Skeletal muscle satellite cell (primary cell): ENCODE measurements around the gene COL26A1.
A peak's percentile ranks its signal among the peaks of the same experiment; 100 is the strongest.

Source experiments
- H3K27me3 ChIP-seq: 2 replicates; pipeline ENCODE4 v1.7.0; 2013; ENCODE audit warnings: low read length; ENCODE audit not compliant: control insufficient read depth, insufficient read depth
- H3K36me3 ChIP-seq: 2 replicates; pipeline ENCODE4 v1.7.0; 2013; ENCODE audit warnings: mild to moderate bottlenecking, control low read depth, low read length; ENCODE audit not compliant: insufficient read depth
- H3K4me1 ChIP-seq: 2 replicates; pipeline ENCODE4 v1.7.0; 2013; ENCODE audit warnings: low read length; ENCODE audit not compliant: control insufficient read depth, insufficient read depth
- H3K4me2 ChIP-seq: 2 replicates; pipeline ENCODE4 v1.7.0; 2013; ENCODE audit warnings: mild to moderate bottlenecking, low read length
- H3K4me3 ChIP-seq: 2 replicates; pipeline ENCODE4 v1.7.0; 2013; ENCODE audit warnings: low read length
- H3K9ac ChIP-seq: 2 replicates; pipeline ENCODE4 v1.7.0; 2013; ENCODE audit warnings: mild to moderate bottlenecking, low read depth, low read length, moderate library complexity
- H3K9me3 ChIP-seq: replicated peaks from 2 replicates; pipeline ENCODE4 v1.7.0; 2013; ENCODE audit warnings: mild to moderate bottlenecking, control low read depth, low read length

COL26A1 gene

DNA sequence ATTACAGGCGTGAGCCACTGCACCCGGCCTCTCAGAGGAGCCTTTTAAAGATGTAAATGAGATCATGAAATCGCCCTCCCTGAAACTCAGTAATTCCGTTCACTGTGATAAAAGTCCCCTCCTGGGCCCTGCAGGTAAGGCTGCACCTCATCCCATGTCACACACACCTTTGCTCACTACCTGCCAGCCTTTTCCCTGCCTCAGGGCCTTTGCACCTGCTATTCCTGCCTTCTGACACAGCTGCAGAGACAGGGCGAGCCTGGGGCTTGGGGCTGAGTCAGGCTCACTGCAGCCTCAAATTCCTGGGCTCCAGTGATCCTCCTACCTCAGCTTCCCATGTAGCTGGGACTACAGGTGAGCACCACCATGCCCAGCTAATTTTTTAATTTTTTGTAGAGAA is 147.6 kb downstream of the COL26A1 start:
- Histone ChIP-seq H3K4me1 (no peaks in the 10 kb centered on the region), H3K9ac (no peak overlapping the region), H3K4me2 (no peak overlapping the region), H3K4me3 (no peak overlapping the region), H3K9me3 (no peaks in the 10 kb centered on the region), H3K27me3 (peaks cover 50% of the 10 kb centered on the region), H3K36me3 (no peaks in the 10 kb centered on the region)

DNA sequence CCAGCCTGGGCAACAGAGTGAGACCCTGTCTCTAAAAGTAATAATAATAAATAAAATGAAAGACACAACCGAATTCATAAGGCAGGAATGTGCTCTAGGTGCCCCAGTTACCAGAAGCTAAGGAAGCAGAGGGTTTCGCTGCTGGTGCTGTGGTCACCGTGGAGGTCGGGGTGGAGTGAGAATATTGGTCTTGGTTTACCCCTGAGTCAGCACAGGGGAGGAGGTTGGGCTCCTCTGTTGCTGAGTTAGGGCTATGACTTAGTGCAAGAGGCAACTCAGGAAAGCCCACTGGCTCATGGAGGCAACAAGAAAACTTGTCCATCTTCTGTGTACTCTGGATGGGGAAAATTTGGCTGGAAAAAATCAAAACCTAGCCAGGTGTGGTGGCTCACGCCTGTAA is 149.3 kb downstream of the COL26A1 start:
- no peak overlapping the region for H3K4me3 ChIP-seq
- no peak overlapping the region for H3K9ac ChIP-seq
- no peaks in the 10 kb centered on the region for H3K4me1 ChIP-seq
- peaks cover 49% of the 10 kb centered on the region for H3K27me3 ChIP-seq
- H3K9me3 ChIP-seq, result no peaks in the 10 kb centered on the region
- H3K36me3 ChIP-seq, result no peaks in the 10 kb centered on the region
- H3K4me2 ChIP-seq, result no peak overlapping the region

DNA sequence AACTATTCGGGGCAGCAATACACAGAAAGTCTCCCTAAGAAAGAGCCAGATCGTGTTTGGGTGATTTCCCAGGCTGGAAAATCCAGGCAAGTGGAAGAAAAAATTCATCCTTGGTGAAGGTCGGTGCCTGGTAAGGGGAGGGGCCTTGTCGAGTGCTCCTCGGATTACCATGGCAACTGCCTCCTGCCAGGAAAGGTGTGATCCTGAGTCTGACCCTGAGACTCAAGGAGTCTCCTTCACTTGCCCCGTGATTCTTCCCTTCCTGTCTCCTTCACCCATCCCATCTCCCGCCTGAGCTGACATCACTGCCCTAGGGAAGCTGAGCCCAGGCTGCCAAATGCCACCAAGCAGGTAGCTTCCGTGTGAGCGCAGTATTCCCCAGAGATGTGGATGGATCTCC is 154.2 kb downstream of the COL26A1 start:
- no peak overlapping the region for H3K4me3 ChIP-seq
- no peaks in the 10 kb centered on the region for H3K36me3 ChIP-seq
- H3K4me1 ChIP-seq, result no peaks in the 10 kb centered on the region
- H3K27me3 ChIP-seq, result peaks cover 68% of the 10 kb centered on the region
- no peaks in the 10 kb centered on the region for H3K9me3 ChIP-seq
- no peak overlapping the region for H3K4me2 ChIP-seq
- no peak overlapping the region for H3K9ac ChIP-seq

DNA sequence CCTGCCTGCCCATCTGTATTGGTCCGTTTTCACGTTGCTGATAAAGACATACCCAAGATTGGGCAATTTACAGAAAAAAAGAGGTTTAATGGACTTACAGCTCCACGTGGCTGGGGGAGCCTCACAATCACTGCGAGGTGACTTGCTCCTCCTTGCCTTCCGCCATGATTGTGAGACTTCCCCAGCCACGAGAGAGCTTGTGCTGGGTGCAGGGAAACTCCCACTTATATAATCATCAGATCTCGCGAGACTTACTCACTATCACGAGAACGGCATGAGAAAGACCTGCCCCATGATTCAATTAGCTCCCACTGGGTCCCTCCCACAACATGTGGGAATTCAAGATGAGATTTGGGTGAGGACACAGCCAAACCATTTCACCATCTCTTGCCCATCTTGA is 154.6 kb downstream of the COL26A1 start:
- Histone ChIP-seq H3K36me3 (no peaks in the 10 kb centered on the region), H3K4me3 (no peak overlapping the region), H3K4me2 (no peak overlapping the region), H3K9me3 (no peaks in the 10 kb centered on the region), H3K9ac (no peak overlapping the region), H3K27me3 (peaks cover 71% of the 10 kb centered on the region), H3K4me1 (no peaks in the 10 kb centered on the region)

DNA sequence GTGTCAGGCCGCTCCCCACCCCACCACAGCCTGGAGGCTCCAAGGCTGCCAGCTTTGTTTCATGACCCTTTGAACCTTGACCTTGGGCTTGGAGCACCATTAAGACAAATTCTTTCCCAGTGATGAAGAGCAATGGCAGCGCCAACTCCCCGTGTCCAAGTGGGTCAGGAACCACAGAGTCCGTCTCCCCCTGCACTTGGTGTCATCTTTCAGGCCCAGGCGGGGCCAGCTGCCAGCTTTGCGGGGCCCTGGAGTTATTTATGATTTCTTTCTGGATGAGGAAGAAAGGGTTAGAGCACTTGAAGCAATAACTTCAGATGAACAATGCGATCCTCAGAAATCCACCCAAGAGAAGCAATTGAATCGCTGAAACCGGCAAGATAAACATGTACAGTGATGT is 155.7 kb downstream of the COL26A1 start:
- Histone ChIP-seq H3K4me2 (no peak overlapping the region), H3K27me3 (peaks cover 73% of the 10 kb centered on the region), H3K36me3 (no peaks in the 10 kb centered on the region), H3K4me1 (no peaks in the 10 kb centered on the region), H3K9me3 (no peaks in the 10 kb centered on the region), H3K4me3 (no peak overlapping the region), H3K9ac (no peak overlapping the region)

DNA sequence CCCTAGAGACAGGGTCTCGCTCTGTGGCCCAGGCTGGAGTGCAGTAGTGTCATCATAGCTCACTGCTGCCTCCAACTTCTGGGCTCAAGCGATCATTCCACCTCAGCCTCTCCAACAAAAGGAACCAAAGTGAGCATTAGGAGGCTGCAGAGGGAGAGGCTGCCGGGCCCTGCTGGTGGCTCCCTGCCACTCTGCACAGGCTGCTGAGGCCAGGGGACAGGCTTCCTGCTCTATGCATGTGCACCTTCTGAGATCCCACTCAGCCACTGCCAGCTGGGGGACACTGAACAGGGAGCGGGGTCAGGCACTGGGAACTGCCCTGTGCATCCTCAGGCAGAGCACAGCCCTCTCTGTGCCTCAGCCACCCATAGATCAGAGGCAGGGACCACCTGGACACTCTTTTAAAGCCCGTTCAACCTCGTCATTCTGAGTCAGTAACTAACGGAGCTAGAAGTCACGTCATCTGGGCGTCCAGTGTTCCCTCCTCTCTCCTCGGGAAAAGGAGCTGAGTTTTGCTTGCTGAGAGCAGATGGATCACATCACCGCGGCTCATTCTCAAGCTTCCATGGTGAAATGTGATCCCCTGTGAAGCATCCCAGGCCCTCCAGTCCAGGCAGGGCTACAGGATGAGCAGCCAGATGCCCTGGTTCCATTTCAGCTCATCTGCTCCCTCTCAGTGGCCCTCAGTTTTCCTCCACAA is 156.8 kb downstream of the COL26A1 start:
- H3K4me3 ChIP-seq, result no peak overlapping the region
- H3K4me1 ChIP-seq, result no peaks in the 10 kb centered on the region
- H3K9ac ChIP-seq, result no peak overlapping the region
- H3K36me3 ChIP-seq, result no peaks in the 10 kb centered on the region
- H3K9me3 ChIP-seq, result no peaks in the 10 kb centered on the region
- peaks cover 65% of the 10 kb centered on the region for H3K27me3 ChIP-seq
- H3K4me2 ChIP-seq, result no peak overlapping the region

DNA sequence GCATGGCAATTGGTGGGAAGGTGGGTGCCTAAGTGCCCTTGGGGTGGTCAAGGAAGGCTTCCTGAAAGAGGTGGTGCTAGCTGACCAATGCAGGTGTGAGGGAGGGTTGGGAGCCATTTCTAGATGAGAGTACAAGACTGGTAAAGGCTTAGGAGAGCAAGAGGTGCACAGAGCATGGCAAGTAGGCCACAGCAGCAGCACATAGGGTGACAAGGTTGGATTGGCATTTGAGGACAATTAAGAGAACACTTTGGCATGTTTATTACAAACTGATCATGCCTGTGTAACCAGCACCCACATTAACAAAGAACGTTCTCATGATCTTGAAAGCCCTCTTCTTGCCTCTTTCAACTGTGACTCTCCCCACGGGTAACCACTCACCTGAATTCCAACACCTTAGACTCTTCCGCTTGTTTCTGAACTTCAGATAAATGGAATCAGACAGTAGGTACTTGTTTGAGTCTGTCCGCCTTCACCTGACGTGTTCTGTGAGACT is 158.8 kb downstream of the COL26A1 start:
- Histone ChIP-seq H3K36me3 (no peaks in the 10 kb centered on the region), H3K4me3 (no peak overlapping the region), H3K4me1 (no peaks in the 10 kb centered on the region), H3K27me3 (peaks cover 55% of the 10 kb centered on the region), H3K9me3 (no peaks in the 10 kb centered on the region), H3K4me2 (no peak overlapping the region), H3K9ac (no peak overlapping the region)

DNA sequence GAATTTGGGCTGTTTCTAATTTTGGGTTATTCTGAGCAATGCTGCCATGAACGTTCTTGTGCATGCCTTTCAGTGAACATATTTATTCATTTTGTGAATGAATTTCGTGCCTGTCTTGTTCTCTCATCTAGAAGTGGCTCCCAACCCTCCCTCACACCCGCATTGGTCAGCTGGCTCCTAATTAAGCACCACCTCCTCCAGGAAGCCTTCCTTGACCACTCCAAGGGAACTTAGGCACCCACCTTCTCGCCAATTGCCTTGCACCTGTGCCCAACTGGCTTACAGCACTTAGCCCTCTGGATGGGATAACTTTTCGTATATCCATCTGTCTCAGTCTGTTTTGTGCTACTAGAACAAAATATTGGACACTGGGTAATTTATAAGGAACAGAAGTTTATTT is 159.3 kb downstream of the COL26A1 start:
- no peaks in the 10 kb centered on the region for H3K9me3 ChIP-seq
- H3K27me3 ChIP-seq, result peaks cover 50% of the 10 kb centered on the region
- no peaks in the 10 kb centered on the region for H3K4me1 ChIP-seq
- no peak overlapping the region for H3K4me3 ChIP-seq
- H3K9ac ChIP-seq, result no peak overlapping the region
- H3K36me3 ChIP-seq, result no peaks in the 10 kb centered on the region
- H3K4me2 ChIP-seq, result no peak overlapping the region

DNA sequence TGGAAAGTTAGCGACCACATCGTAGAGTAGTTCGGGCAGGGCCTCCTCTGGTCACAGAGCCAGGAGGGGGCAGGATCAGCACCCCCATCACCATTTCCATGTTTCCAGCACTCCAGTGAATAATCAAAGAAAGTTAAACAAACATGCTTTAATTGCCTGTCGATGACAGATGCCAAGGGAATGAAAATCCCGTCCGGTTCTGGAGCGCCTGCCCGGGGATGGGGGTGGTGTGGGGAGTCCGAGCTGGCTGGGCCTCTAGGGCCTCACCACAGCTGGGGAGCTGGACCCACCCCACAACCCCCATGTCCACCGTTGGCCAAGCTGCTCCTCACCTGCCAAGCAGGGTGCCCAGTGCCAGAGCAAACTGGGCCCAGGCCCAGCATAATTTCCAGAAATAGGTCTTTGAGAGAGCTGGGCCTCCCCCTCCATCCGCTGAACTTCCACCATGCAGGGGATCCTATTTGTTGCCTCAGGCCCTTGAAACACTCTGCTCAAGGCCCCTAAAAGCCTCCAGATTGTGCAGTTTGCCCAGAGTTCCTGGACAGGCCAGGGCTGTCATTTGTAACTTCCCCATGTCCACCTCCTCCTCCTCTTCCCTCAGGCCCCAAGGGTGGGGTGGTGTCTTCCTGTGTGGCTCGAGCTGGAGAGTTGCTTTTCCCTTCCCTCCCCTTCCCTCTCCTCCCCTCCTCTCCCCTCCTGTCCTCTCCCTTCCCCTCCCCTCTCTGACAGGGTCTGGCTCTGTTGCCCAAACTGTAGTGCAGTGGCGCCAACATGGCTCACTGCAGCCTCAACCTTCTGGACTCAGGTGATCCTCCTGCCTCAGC is 165.4 kb downstream of the COL26A1 start:
- Histone ChIP-seq H3K4me2 (peak overlapping the region; percentile 27), H3K9ac (peak overlapping the region; percentile 9), H3K4me1 (peaks cover 8% of the 10 kb centered on the region), H3K27me3 (peaks cover 19% of the 10 kb centered on the region), H3K9me3 (peaks cover 3% of the 10 kb centered on the region), H3K4me3 (no peak overlapping the region), H3K36me3 (no peaks in the 10 kb centered on the region)

DNA sequence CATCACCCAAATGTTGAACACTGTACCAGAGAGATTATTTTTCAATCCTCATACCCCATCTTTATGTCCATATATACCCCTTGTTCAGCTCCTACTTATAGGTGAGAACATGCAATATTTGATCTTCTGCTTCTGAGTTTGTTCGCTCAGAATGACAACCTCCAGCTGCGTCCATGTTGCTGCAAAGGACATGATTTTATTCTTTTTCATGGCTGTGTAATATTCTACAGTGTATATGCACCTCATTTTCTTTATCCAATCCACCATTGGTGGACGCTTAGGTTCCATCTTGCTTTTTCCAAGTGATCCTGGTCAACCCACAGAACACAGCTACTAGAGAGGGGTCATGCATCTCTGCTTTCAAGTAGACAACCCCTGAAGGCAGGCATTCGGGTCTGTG is 166.9 kb downstream of the COL26A1 start:
- peaks cover 3% of the 10 kb centered on the region for H3K9me3 ChIP-seq
- no peak overlapping the region for H3K9ac ChIP-seq
- H3K4me1 ChIP-seq, result peaks cover 8% of the 10 kb centered on the region
- H3K4me3 ChIP-seq, result no peak overlapping the region
- H3K27me3 ChIP-seq, result peaks cover 28% of the 10 kb centered on the region
- no peaks in the 10 kb centered on the region for H3K36me3 ChIP-seq
- no peak overlapping the region for H3K4me2 ChIP-seq

DNA sequence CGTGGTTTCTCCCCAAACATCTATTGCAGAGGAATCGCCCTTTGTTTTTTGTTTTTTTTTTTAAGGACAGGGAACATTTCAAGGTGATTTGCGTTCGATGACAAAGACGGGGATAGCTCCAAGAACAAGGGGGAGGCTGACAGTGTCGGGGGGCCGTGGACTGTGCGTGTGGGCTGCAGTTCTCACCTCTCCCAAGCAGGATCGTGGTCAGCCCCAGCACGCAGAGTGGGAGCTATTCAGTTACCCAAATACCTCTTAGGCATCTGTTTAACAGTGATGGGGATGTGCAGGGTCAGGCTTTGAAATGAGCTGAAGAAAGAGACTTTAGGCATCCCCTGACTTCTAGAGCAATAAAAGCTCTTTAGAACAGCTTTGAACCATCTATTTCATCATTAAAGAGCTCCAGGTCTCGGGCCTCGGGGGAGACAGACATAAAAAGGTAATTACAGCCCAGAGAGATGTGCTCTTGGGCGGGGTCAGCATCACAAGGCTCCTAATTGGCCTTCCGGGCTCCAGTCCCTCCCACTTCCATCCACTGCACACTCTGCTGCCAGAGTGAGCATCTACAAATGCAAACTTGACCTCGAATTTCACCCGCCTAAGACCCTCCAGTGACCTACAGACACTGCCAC is 169.2 kb downstream of the COL26A1 start:
- Histone ChIP-seq H3K36me3 (no peaks in the 10 kb centered on the region), H3K4me2 (no peak overlapping the region), H3K4me1 (peaks cover 17% of the 10 kb centered on the region), H3K27me3 (peaks cover 36% of the 10 kb centered on the region), H3K9me3 (peaks cover 3% of the 10 kb centered on the region), H3K4me3 (no peak overlapping the region), H3K9ac (no peak overlapping the region)
